H1 (cell line): Measurements from ENCODE around the gene ARHGEF10L. TPM values are rescaled to one million over a fixed set of nuclear protein-coding genes. Genes with fewer than 3 reads are reported as not detected.

Source experiments
- HDAC2 ChIP-seq, 2 experiments: fragments of 300-600 bp in 1 of 2; sonication (generic) in 1 of 2; IDR thresholded peaks; 2 replicates each; pipeline ENCODE4 v1.6.1; 2011 to 2012; ENCODE audit warnings: low read depth in 2 of 2, low read length in 2 of 2, mild to moderate bottlenecking in 2 of 2, moderate library complexity in 2 of 2, borderline replicate concordance in 1 of 2, inconsistent platforms in 1 of 2
- POLR2A ChIP-seq, 2 experiments: IDR thresholded peaks; 1 replicate in 1 of 2; 2 replicates in 1 of 2; pipeline ENCODE4 v1.6.1; 2011; ENCODE audit warnings: low read depth in 2 of 2, low read length in 2 of 2, mild to moderate bottlenecking in 2 of 2; ENCODE audit errors: control extremely low read depth in 1 of 2
- TAF7 ChIP-seq: optimal IDR thresholded peaks from 2 replicates; pipeline ENCODE3; 2011; ENCODE audit warnings: low read depth, mild to moderate bottlenecking, inconsistent platforms, low read length, moderate library complexity, borderline replicate concordance
- polyA plus RNA-seq, 7 experiments: library from polyadenylated mRNA; depleted of rRNA in 3 of 7; stranded (reverse) in 5 of 7; unstranded in 2 of 7; fragments of >200 nt in 5 of 7; fragments of 200-250 nt in 2 of 7; gene quantifications; 1 replicate in 5 of 7; 2 replicates in 1 of 7; 4 replicates in 1 of 7; pipeline versions ENCODE4 v1.2.1 to v1.2.3, GENCODE V29; 2011 to 2013; ENCODE audit warnings: missing spikeins in 2 of 7, mixed read lengths in 2 of 7
- total RNA-seq: library from RNA; stranded (reverse); fragmentation: NEBNext Ultra II Directional; extraction: Animal tissue kit (Norgen Biotek cat#: 25700); gene quantifications from 2 replicates; pipeline ENCODE4 v1.2.1, GENCODE V29; 2021

Gene ARHGEF10L
- total and polyA plus RNA-seq, 2 of the 8 experiments (the other 6 are each of a cell fraction or from before 2014, with no cell fraction given) = 33.6 to 39.6 TPM

- TF ChIP-seq TAF7 = no peak
- TF ChIP-seq HDAC2 (IDR thresholded peaks at IDR 0.05; ENCODE audit: borderline replicate concordance in 1 of 2, low read depth in 2 of 2, low read length in 2 of 2) = no peak
- TF ChIP-seq POLR2A (IDR thresholded peaks at IDR 0.05; ENCODE audit: control extremely low read depth in 1 of 2, low read depth in 2 of 2, low read length in 2 of 2) = no peak
Observed at GRCh38 chr1:17667641-17668040, 128.1 kb downstream of the ARHGEF10L start (continued).
